ENCODE data around the gene TNK2.
"Not testable (repeated sequence)": the region's sequence is repeated elsewhere in the genome, so short reads cannot be mapped to it uniquely, and the experiment has no call there.

TNK2 gene

GRCh38 chr3:195867631-195868335 is 40.6 kb downstream of the TNK2 start:
- DNase-seq: no peak

GRCh38 chr3:195866686-195867511 is 41.5 kb downstream of the TNK2 start:
- no peak for DNase-seq

GRCh38 chr3:195865752-195866151 is 42.6 kb downstream of the TNK2 start:
- DNase-seq: no peak

GRCh38 chr3:195863121-195864061 is 45.0 kb downstream of the TNK2 start:
- DNase-seq: no peak

- not testable (repeated sequence) for DNase-seq
Measured at GRCh38 chr3:195862318-195862717, 46.0 kb downstream of the TNK2 start.

GRCh38 chr3:195860456-195860855 is 47.9 kb downstream of the TNK2 start:
- DNase-seq: no peak

GRCh38 chr3:195859846-195860411 is 48.4 kb downstream of the TNK2 start:
- no peak for DNase-seq

GRCh38 chr3:195859061-195859845 is 49.1 kb downstream of the TNK2 start:
- DNase-seq: peak; percentile 61

- peak; percentile 45 for DNase-seq
Measured at GRCh38 chr3:195856410-195857084, 51.8 kb downstream of the TNK2 start.

GRCh38 chr3:195855471-195856409 is 52.6 kb downstream of the TNK2 start:
- no peak for DNase-seq

- no peak for DNase-seq
Measured at GRCh38 chr3:195854628-195855294, 53.6 kb downstream of the TNK2 start.

GRCh38 chr3:195853996-195854395 is 54.4 kb downstream of the TNK2 start:
- no peak for DNase-seq

GRCh38 chr3:195853036-195853435 is 55.3 kb downstream of the TNK2 start:
- DNase-seq: no peak

GRCh38 chr3:195850857-195851543 is 57.4 kb downstream of the TNK2 start:
- peak; percentile 90 for DNase-seq

GRCh38 chr3:195849322-195850074 is 58.9 kb downstream of the TNK2 start:
- no peak for DNase-seq

- DNase-seq: no peak
Measured at GRCh38 chr3:195847055-195847950, 61.0 kb downstream of the TNK2 start.

GRCh38 chr3:195845483-195845882 is 62.9 kb downstream of the TNK2 start:
- no peak for DNase-seq
